Brain pericyte (primary cell): ENCODE data around the gene KCTD21.

ENCODE experiments used
- DNase-seq: peaks from one replicate; pipeline ENCODE4 v3.0.0-alpha.2; 2012; ENCODE audit warnings: low read depth, low spot score

Gene KCTD21

GRCh38 chr11:78218707-78219492, 30.5 kb upstream of the KCTD21 start:
- no peak for DNase-seq

GRCh38 chr11:78217650-78218541, 29.5 kb upstream of the KCTD21 start:
- DNase-seq, result no peak

- no peak for DNase-seq
Measured at GRCh38 chr11:78216571-78217287, 28.3 kb upstream of the KCTD21 start.

GRCh38 chr11:78216021-78216420, 27.6 kb upstream of the KCTD21 start:
- DNase-seq, result no peak

GRCh38 chr11:78214331-78215194, 26.1 kb upstream of the KCTD21 start:
- DNase-seq, result no peak

GRCh38 chr11:78213526-78214330, 25.3 kb upstream of the KCTD21 start:
- DNase-seq, result no peak

- no peak for DNase-seq
Measured at GRCh38 chr11:78212586-78213371, 24.4 kb upstream of the KCTD21 start.

GRCh38 chr11:78211565-78211964, 23.1 kb upstream of the KCTD21 start:
- DNase-seq, result no peak

- DNase-seq, result no peak
Measured at GRCh38 chr11:78210000-78210608, 21.7 kb upstream of the KCTD21 start.

- no peak for DNase-seq
Measured at GRCh38 chr11:78209478-78209877, 21.1 kb upstream of the KCTD21 start.

GRCh38 chr11:78208257-78209165, 20.1 kb upstream of the KCTD21 start:
- DNase-seq, result no peak

GRCh38 chr11:78207532-78208256, 19.3 kb upstream of the KCTD21 start:
- DNase-seq, result no peak

- no peak for DNase-seq
Measured at GRCh38 chr11:78205691-78206090, 17.3 kb upstream of the KCTD21 start.

- no peak for DNase-seq
Measured at GRCh38 chr11:78205256-78205655, 16.8 kb upstream of the KCTD21 start.

- no peak for DNase-seq
Measured at GRCh38 chr11:78203184-78203583, 14.8 kb upstream of the KCTD21 start.

GRCh38 chr11:78202733-78203167, 14.3 kb upstream of the KCTD21 start:
- no peak for DNase-seq

- DNase-seq, result no peak
Measured at GRCh38 chr11:78201096-78201818, 12.8 kb upstream of the KCTD21 start.
